HUES64 (cell line): ENCODE data around the gene NCAM2.

Experiments
- H3K27ac ChIP-seq: 2 replicates; pipeline ENCODE4 v1.7.0; 2013; ENCODE audit warnings: low read depth, low read length, inconsistent platforms
- H3K27me3 ChIP-seq: 2 replicates; pipeline ENCODE4 v1.6.1; 2013; ENCODE audit warnings: mild to moderate bottlenecking, low read length; ENCODE audit not compliant: insufficient read depth
- H3K36me3 ChIP-seq: 2 replicates; pipeline ENCODE4 v1.6.1; 2013; ENCODE audit warnings: mild to moderate bottlenecking, low read length; ENCODE audit not compliant: insufficient read depth
- H3K4me1 ChIP-seq: 2 replicates; pipeline ENCODE4 v1.6.1; 2013; ENCODE audit warnings: mild to moderate bottlenecking, low read length, moderate library complexity; ENCODE audit not compliant: insufficient read depth
- H3K4me3 ChIP-seq: 2 replicates; pipeline ENCODE4 v1.5.1; 2013; ENCODE audit warnings: mild to moderate bottlenecking, low read length, moderate library complexity
- H3K9ac ChIP-seq: 2 replicates; pipeline ENCODE4 v1.6.1; 2013; ENCODE audit warnings: mild to moderate bottlenecking, low read depth, low read length
- H3K9me3 ChIP-seq: 2 replicates; pipeline ENCODE4 v1.6.1; 2013; ENCODE audit warnings: low read depth, low read length; ENCODE audit not compliant: insufficient read depth
- WGBS: fragments of 150-250, 120-280 bp; methylation state at CpG from one replicate; pipeline ENCODE4 v1.1.7; 2013; ENCODE audit warnings: missing lambda C conversion rate; 5-methylcytosine and 5-hydroxymethylcytosine counted together

The NCAM2 gene

GRCh38 chr21:20999659-21000058, 1.4 kb downstream of the NCAM2 start:
- Histone ChIP-seq H3K27me3 (peaks cover 33% of the 10 kb centered on the region), H3K4me3 (no peak overlapping the region), H3K27ac (no peak overlapping the region), H3K9me3 (no peaks in the 10 kb centered on the region), H3K9ac (no peak overlapping the region), H3K36me3 (no peaks in the 10 kb centered on the region), H3K4me1 (no peaks in the 10 kb centered on the region)
- WGBS = 0% methylated on average over 1 of the region's 3 CpGs

GRCh38 chr21:21000591-21001175, 2.5 kb downstream of the NCAM2 start:
- Histone ChIP-seq H3K4me1 (no peaks in the 10 kb centered on the region), H3K9ac (no peak overlapping the region), H3K27me3 (peaks cover 33% of the 10 kb centered on the region), H3K4me3 (no peak overlapping the region), H3K9me3 (no peaks in the 10 kb centered on the region), H3K27ac (no peak overlapping the region), H3K36me3 (no peaks in the 10 kb centered on the region)
- WGBS = 75% methylated on average over 3 of the region's 3 CpGs

GRCh38 chr21:21001591-21002100, 3.4 kb downstream of the NCAM2 start:
- no peak overlapping the region for H3K27ac ChIP-seq
- H3K9ac ChIP-seq = no peak overlapping the region
- 92% methylated on average over 5 of the region's 6 CpGs for WGBS

GRCh38 chr21:21002153-21002552, 3.9 kb downstream of the NCAM2 start:
- peaks cover 20% of the 10 kb centered on the region for H3K27me3 ChIP-seq
- WGBS = 86% methylated on average over 4 of the region's 4 CpGs
- H3K9ac ChIP-seq = no peak overlapping the region

More at GRCh38 chr21:21001591-21002100, 3.4 kb downstream of the NCAM2 start:
- Histone ChIP-seq H3K9me3 (no peaks in the 10 kb centered on the region), H3K36me3 (no peaks in the 10 kb centered on the region), H3K4me3 (no peak overlapping the region), H3K4me1 (no peaks in the 10 kb centered on the region), H3K27me3 (peaks cover 25% of the 10 kb centered on the region)

GRCh38 chr21:21003701-21004100, 5.5 kb downstream of the NCAM2 start:
- no CpG with 5 or more reads among the region's 4 CpGs for WGBS

More at GRCh38 chr21:21002153-21002552, 3.9 kb downstream of the NCAM2 start:
- no peak overlapping the region for H3K27ac ChIP-seq
- no peaks in the 10 kb centered on the region for H3K36me3 ChIP-seq
- no peaks in the 10 kb centered on the region for H3K4me1 ChIP-seq
- no peaks in the 10 kb centered on the region for H3K9me3 ChIP-seq
- H3K4me3 ChIP-seq = no peak overlapping the region

GRCh38 chr21:21007606-21008005, 9.4 kb downstream of the NCAM2 start:
- Histone ChIP-seq H3K27me3 (no peaks in the 10 kb centered on the region), H3K36me3 (no peaks in the 10 kb centered on the region), H3K9me3 (no peaks in the 10 kb centered on the region), H3K4me1 (peaks cover 15% of the 10 kb centered on the region), H3K9ac (no peak overlapping the region), H3K4me3 (no peak overlapping the region), H3K27ac (no peak overlapping the region)
- WGBS = 89% methylated on average over 6 of the region's 6 CpGs

More at GRCh38 chr21:21003701-21004100, 5.5 kb downstream of the NCAM2 start:
- Histone ChIP-seq H3K27ac (no peak overlapping the region), H3K4me1 (no peaks in the 10 kb centered on the region), H3K36me3 (no peaks in the 10 kb centered on the region), H3K9ac (no peak overlapping the region), H3K9me3 (no peaks in the 10 kb centered on the region), H3K4me3 (no peak overlapping the region), H3K27me3 (peaks cover 8% of the 10 kb centered on the region)

- Histone ChIP-seq H3K9me3 (no peaks in the 10 kb centered on the region), H3K9ac (no peak overlapping the region), H3K27ac (no peak overlapping the region), H3K4me1 (peaks cover 15% of the 10 kb centered on the region), H3K36me3 (no peaks in the 10 kb centered on the region), H3K4me3 (no peak overlapping the region), H3K27me3 (no peaks in the 10 kb centered on the region)
- WGBS = no CpG with 5 or more reads among the region's 3 CpGs
These were observed 12.0 kb downstream of the NCAM2 start for GRCh38 chr21:21010228-21010627.

- Histone ChIP-seq H3K4me1 (peaks cover 15% of the 10 kb centered on the region), H3K4me3 (no peak overlapping the region), H3K27me3 (no peaks in the 10 kb centered on the region), H3K27ac (no peak overlapping the region; the same call in 1 of the 2 replicates), H3K9ac (no peak overlapping the region), H3K36me3 (no peaks in the 10 kb centered on the region), H3K9me3 (no peaks in the 10 kb centered on the region)
- WGBS = 37% methylated on average over 2 of the region's 3 CpGs
These were observed 12.5 kb downstream of the NCAM2 start for GRCh38 chr21:21010698-21011097.

- Histone ChIP-seq H3K4me1 (peaks cover 12% of the 10 kb centered on the region; the same call in 1 of the 2 replicates), H3K27me3 (no peaks in the 10 kb centered on the region), H3K36me3 (no peaks in the 10 kb centered on the region), H3K27ac (no peak overlapping the region), H3K9me3 (no peaks in the 10 kb centered on the region), H3K4me3 (no peak overlapping the region), H3K9ac (no peak overlapping the region)
- WGBS = 81% methylated on average over 1 of the region's 1 CpG
These were observed 20.6 kb downstream of the NCAM2 start for GRCh38 chr21:21018821-21019220.

GRCh38 chr21:21019681-21020080, 21.5 kb downstream of the NCAM2 start:
- Histone ChIP-seq H3K4me3 (no peak overlapping the region), H3K9me3 (no peaks in the 10 kb centered on the region), H3K4me1 (peaks cover 12% of the 10 kb centered on the region; the same call in 1 of the 2 replicates), H3K9ac (no peak overlapping the region), H3K27ac (no peak overlapping the region), H3K36me3 (no peaks in the 10 kb centered on the region), H3K27me3 (no peaks in the 10 kb centered on the region)
- 87% methylated on average over 4 of the region's 4 CpGs for WGBS

- Histone ChIP-seq H3K9ac (no peak overlapping the region), H3K4me1 (peaks cover 20% of the 10 kb centered on the region), H3K27ac (no peak overlapping the region), H3K36me3 (no peaks in the 10 kb centered on the region), H3K27me3 (no peaks in the 10 kb centered on the region), H3K9me3 (no peaks in the 10 kb centered on the region), H3K4me3 (no peak overlapping the region)
- 94% methylated on average over 2 of the region's 2 CpGs for WGBS
These were observed 27.5 kb downstream of the NCAM2 start for GRCh38 chr21:21025742-21026141.
